WTC11 (cell line): ENCODE data around the gene H6PD. TPM values are rescaled to one million over a fixed set of nuclear protein-coding genes. Genes with fewer than 3 reads are reported as not detected.

Experiments
- ATAC-seq: fragments of 200-7000 bp; cut with Tn5 transposase; 2 replicates; pipeline ENCODE4 v1.10.0; 2021; ENCODE audit warnings: mild to moderate bottlenecking, moderate library complexity
- CTCF ChIA-PET: fragments of 300-600 bp; sonication (Branson Sonifier 250); formaldehyde crosslinking; loops from one replicate; lab custom pipeline; 2021; ENCODE audit warnings: antibody characterized with exemption; lab: Charles Lee
- POLR2A ChIA-PET: fragments of 350-600 bp; sonication (Branson Sonifier 250); formaldehyde crosslinking; loops from one replicate; lab custom pipeline; 2021; ENCODE audit warnings: antibody characterized with exemption; lab: Charles Lee
- DNase-seq: peaks from one replicate; pipeline ENCODE4 v3.0.0; 2021; ENCODE audit warnings: low spot score
- H3K27ac Mint-ChIP-seq: 2 replicates; pipeline ENCODE4 v1.8.0; 2021; ENCODE audit warnings: mixed read lengths
- H3K27me3 Mint-ChIP-seq: 2 replicates; pipeline ENCODE4 v1.8.0; 2021; ENCODE audit warnings: low read depth, mild to moderate bottlenecking, moderate library complexity, mixed read lengths
- H3K36me3 Mint-ChIP-seq: 2 replicates; pipeline ENCODE4 v1.8.0; 2021; ENCODE audit warnings: mixed read lengths
- H3K4me1 Mint-ChIP-seq: 2 replicates; pipeline ENCODE4 v1.8.0; 2022; ENCODE audit warnings: mixed read lengths
- H3K4me3 Mint-ChIP-seq: 2 replicates; pipeline ENCODE4 v1.8.0; 2021; ENCODE audit warnings: mild to moderate bottlenecking, moderate library complexity, mixed read lengths
- H3K9me3 Mint-ChIP-seq: 2 replicates; pipeline ENCODE4 v1.8.0; 2021; ENCODE audit warnings: mixed read lengths
- ESRRA ChIP-seq: sonication (generic); formaldehyde crosslinking; IDR thresholded peaks from 2 replicates; pipeline ENCODE4 v1.8.1; 2022; ENCODE audit warnings: mild to moderate bottlenecking, missing genetic modification reagents, borderline replicate concordance
- FOXJ3 ChIP-seq: sonication (generic); formaldehyde crosslinking; IDR thresholded peaks from 2 replicates; pipeline ENCODE4 v1.9.0; 2021; ENCODE audit warnings: missing genetic modification reagents, mild to moderate bottlenecking, borderline replicate concordance
- FOXK1 ChIP-seq: sonication (generic); formaldehyde crosslinking; IDR thresholded peaks from 2 replicates; pipeline ENCODE4 v1.8.0; 2022; ENCODE audit warnings: mild to moderate bottlenecking, moderate library complexity, missing genetic modification reagents
- GTF2I ChIP-seq: fragments of 250-450 bp; sonication (Bioruptor Pico); conservative IDR thresholded peaks from 2 replicates; pipeline ENCODE4 v1.4.0; 2021; ENCODE audit warnings: mild to moderate bottlenecking
- SOX15 ChIP-seq: fragments of 250-450 bp; sonication (Bioruptor Pico); IDR thresholded peaks from 2 replicates; pipeline ENCODE4 v1.9.0; 2021; ENCODE audit warnings: mild to moderate bottlenecking
- TEAD1 ChIP-seq: sonication (generic); formaldehyde crosslinking; IDR thresholded peaks from 2 replicates; pipeline ENCODE4 v1.8.0; 2022; ENCODE audit warnings: mild to moderate bottlenecking, missing genetic modification reagents
- TP53 ChIP-seq: sonication (generic); formaldehyde crosslinking; IDR thresholded peaks from 2 replicates; pipeline ENCODE4 v1.8.1; 2023; ENCODE audit warnings: mild to moderate bottlenecking, missing genetic modification reagents
- ZNF219 ChIP-seq: sonication (generic); formaldehyde crosslinking; IDR thresholded peaks from 2 replicates; pipeline ENCODE4 v1.8.0; 2023; ENCODE audit warnings: missing genetic modification reagents, mild to moderate bottlenecking, borderline replicate concordance
- ZNF263 ChIP-seq: sonication (generic); formaldehyde crosslinking; IDR thresholded peaks from 2 replicates; pipeline ENCODE4 v1.8.1; 2022; ENCODE audit warnings: low read depth, mild to moderate bottlenecking, moderate library complexity, missing genetic modification reagents
- ZNF423 ChIP-seq: fragments of 250-450 bp; sonication (Bioruptor Pico); IDR thresholded peaks from 2 replicates; pipeline ENCODE4 v2.1.2; 2022; ENCODE audit warnings: mild to moderate bottlenecking, moderate library complexity
- ZNF671 ChIP-seq: fragments of 250-450 bp; sonication (Bioruptor Pico); IDR thresholded peaks from 2 replicates; pipeline ENCODE4 v1.8.0; 2021; ENCODE audit warnings: mild to moderate bottlenecking
- total RNA-seq: library from RNA; stranded (reverse); gene quantifications from 3 replicates; pipeline ENCODE4 v1.2.3, GENCODE V29; 2021
- TF ChIP-seq, protein P1 (sequence below): sonication (generic); formaldehyde crosslinking; IDR thresholded peaks from 2 replicates; pipeline ENCODE4 v1.8.1; 2023; ENCODE audit warnings: mild to moderate bottlenecking, missing genetic modification reagents
- TF ChIP-seq, protein P2 (sequence below): sonication (generic); formaldehyde crosslinking; IDR thresholded peaks from 2 replicates; pipeline ENCODE4 v1.8.1; 2022; ENCODE audit warnings: mild to moderate bottlenecking, moderate library complexity, missing genetic modification reagents
- TF ChIP-seq, protein P3 (sequence below): sonication (generic); formaldehyde crosslinking; IDR thresholded peaks from 2 replicates; pipeline ENCODE4 v1.8.1; 2022; ENCODE audit warnings: mild to moderate bottlenecking, missing genetic modification reagents, moderate library complexity, borderline replicate concordance
- TF ChIP-seq, protein P4 (sequence below): sonication (generic); formaldehyde crosslinking; IDR thresholded peaks from 2 replicates; pipeline ENCODE4 v1.8.0; 2022; ENCODE audit warnings: mild to moderate bottlenecking, missing genetic modification reagents
- TF ChIP-seq, protein P5 (sequence below): sonication (generic); formaldehyde crosslinking; IDR thresholded peaks from 2 replicates; pipeline ENCODE4 v1.8.1; 2022; ENCODE audit warnings: low read depth, missing genetic modification reagents, borderline replicate concordance
- TF ChIP-seq, protein P6 (sequence below): sonication (generic); formaldehyde crosslinking; conservative IDR thresholded peaks from 2 replicates; pipeline ENCODE4 v1.8.1; 2023; ENCODE audit warnings: mild to moderate bottlenecking, low read depth, missing genetic modification reagents, moderate library complexity
- TF ChIP-seq, protein P7 (sequence below): sonication (generic); formaldehyde crosslinking; IDR thresholded peaks from 2 replicates; pipeline ENCODE4 v1.8.1; 2022; ENCODE audit warnings: missing genetic modification reagents, borderline replicate concordance

The H6PD gene
- total RNA-seq, 1 experiment from 2014 or later = 7.4 TPM

DNA sequence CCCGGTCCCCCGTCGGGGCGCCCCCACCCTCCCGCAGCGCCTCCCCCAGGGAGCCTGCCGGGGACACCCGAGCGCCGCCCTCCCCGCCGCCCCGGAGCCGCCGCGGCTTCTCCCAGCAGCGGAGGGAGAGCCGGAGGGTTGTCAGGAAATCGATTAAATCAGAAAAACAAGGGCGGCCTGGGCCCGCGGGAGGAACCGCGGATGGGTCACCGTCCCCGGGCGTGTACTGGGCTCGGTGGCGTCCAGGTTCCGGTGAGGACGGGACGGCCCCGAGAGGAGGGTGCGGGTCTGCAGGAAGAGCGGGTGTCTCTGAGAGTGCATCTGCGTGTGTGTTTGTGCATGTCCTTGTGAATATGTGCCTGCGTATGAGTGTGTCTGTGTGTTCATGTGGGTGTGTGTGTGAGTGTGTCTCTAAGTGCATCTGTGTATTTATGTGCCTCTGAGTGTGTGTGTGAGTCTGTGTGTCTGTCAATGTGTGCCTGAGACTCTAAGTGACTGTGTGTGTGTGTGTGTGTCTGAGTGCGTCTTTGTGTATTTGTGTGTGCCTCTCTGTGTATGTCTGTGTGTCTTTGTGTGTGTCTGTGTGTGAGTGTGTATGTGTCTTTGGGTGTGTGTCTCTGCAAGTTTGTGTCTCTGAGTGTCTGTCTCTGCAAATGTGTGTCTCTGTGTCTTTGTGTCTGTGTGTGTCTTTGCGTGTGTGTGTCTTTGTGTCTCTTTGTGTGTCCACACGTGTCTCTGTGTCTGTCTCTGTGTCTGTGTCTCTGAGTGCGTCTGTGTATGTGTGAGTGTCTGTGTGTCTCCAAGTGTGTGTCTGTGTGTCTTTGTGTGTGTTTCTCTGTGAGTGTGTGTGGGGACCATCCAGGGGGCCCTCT lies 59.2 kb downstream of the H6PD start:
- H3K9me3 Mint-ChIP-seq = peaks cover 4% of the 10 kb centered on the region
- POLR2A ChIA-PET = no interaction called here
- H3K4me1 Mint-ChIP-seq = peaks cover 12% of the 10 kb centered on the region
- H3K27ac Mint-ChIP-seq = no peak overlapping the region
- ATAC-seq (0 out of 2 replicates have a peak, but pooled peaks have one; percentile 6), DNase-seq (no peak)
- CTCF ChIA-PET = no interaction called here
- peaks cover 8% of the 10 kb centered on the region for H3K27me3 Mint-ChIP-seq
- H3K36me3 Mint-ChIP-seq = peaks cover 3% of the 10 kb centered on the region; the same call in 1 of the 2 replicates
- TF ChIP-seq ZNF219 (CRISPR knock-in tag) = no peak
- TF ChIP-seq, protein P1, sequence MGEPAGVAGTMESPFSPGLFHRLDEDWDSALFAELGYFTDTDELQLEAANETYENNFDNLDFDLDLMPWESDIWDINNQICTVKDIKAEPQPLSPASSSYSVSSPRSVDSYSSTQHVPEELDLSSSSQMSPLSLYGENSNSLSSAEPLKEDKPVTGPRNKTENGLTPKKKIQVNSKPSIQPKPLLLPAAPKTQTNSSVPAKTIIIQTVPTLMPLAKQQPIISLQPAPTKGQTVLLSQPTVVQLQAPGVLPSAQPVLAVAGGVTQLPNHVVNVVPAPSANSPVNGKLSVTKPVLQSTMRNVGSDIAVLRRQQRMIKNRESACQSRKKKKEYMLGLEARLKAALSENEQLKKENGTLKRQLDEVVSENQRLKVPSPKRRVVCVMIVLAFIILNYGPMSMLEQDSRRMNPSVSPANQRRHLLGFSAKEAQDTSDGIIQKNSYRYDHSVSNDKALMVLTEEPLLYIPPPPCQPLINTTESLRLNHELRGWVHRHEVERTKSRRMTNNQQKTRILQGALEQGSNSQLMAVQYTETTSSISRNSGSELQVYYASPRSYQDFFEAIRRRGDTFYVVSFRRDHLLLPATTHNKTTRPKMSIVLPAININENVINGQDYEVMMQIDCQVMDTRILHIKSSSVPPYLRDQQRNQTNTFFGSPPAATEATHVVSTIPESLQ (CRISPR knock-in tag) = no peak
- TF ChIP-seq, protein P2, sequence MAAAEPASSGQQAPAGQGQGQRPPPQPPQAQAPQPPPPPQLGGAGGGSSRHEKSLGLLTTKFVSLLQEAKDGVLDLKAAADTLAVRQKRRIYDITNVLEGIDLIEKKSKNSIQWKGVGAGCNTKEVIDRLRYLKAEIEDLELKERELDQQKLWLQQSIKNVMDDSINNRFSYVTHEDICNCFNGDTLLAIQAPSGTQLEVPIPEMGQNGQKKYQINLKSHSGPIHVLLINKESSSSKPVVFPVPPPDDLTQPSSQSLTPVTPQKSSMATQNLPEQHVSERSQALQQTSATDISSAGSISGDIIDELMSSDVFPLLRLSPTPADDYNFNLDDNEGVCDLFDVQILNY = no peak
- peak; percentile 45; the same call in 1 of the 2 replicates for TF ChIP-seq ZNF423 (CRISPR knock-in tag)
- TF ChIP-seq FOXK1 (CRISPR knock-in tag) = no peak
- H3K4me3 Mint-ChIP-seq = no peak overlapping the region

DNA sequence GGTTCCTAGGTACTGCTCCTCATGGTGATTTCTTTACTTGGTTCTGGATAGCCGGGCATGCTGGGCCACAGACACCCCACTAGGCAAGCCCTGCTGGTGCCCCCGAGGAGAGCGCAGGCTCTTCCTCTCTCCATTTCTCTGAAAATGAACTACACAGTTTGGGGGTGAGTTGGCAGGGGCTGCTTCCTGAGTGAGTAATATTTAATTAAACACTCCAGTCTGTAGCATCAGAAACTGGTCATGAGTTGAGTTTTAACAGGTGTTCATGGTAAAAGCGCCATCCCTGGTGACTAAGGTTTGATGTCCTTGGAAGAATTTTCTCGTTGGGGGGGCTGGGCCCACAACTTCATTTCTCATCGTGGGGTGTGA lies 59.8 kb downstream of the H6PD start:
- Mint-ChIP-seq H3K4me3 (no peak overlapping the region), H3K9me3 (no peaks in the 10 kb centered on the region), H3K27me3 (peaks cover 8% of the 10 kb centered on the region), H3K4me1 (peaks cover 12% of the 10 kb centered on the region), H3K36me3 (no peaks in the 10 kb centered on the region), H3K27ac (no peak overlapping the region)
- ATAC-seq (no peak), DNase-seq (no peak)
- POLR2A ChIA-PET = no interaction called here
- TF ChIP-seq, protein P3, sequence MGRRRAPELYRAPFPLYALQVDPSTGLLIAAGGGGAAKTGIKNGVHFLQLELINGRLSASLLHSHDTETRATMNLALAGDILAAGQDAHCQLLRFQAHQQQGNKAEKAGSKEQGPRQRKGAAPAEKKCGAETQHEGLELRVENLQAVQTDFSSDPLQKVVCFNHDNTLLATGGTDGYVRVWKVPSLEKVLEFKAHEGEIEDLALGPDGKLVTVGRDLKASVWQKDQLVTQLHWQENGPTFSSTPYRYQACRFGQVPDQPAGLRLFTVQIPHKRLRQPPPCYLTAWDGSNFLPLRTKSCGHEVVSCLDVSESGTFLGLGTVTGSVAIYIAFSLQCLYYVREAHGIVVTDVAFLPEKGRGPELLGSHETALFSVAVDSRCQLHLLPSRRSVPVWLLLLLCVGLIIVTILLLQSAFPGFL (CRISPR knock-in tag) = no peak
- TF ChIP-seq ZNF423 (CRISPR knock-in tag) (no peak), FOXK1 (CRISPR knock-in tag) (no peak), ZNF263 (CRISPR knock-in tag) (no peak), SOX15 (CRISPR knock-in tag) (no peak), TEAD1 (CRISPR knock-in tag) (no peak), ZNF671 (no peak), TP53 (CRISPR knock-in tag) (no peak), FOXJ3 (no peak)
- TF ChIP-seq, protein P4, sequence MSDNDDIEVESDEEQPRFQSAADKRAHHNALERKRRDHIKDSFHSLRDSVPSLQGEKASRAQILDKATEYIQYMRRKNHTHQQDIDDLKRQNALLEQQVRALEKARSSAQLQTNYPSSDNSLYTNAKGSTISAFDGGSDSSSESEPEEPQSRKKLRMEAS = no peak
- CTCF ChIA-PET = interaction anchor here (0.9 to 1.4 kb wide), 2 partner anchors 110 to 161 kb away, joined by 3 to 4 read pairs; no protein-coding TSS in a partner anchor

DNA sequence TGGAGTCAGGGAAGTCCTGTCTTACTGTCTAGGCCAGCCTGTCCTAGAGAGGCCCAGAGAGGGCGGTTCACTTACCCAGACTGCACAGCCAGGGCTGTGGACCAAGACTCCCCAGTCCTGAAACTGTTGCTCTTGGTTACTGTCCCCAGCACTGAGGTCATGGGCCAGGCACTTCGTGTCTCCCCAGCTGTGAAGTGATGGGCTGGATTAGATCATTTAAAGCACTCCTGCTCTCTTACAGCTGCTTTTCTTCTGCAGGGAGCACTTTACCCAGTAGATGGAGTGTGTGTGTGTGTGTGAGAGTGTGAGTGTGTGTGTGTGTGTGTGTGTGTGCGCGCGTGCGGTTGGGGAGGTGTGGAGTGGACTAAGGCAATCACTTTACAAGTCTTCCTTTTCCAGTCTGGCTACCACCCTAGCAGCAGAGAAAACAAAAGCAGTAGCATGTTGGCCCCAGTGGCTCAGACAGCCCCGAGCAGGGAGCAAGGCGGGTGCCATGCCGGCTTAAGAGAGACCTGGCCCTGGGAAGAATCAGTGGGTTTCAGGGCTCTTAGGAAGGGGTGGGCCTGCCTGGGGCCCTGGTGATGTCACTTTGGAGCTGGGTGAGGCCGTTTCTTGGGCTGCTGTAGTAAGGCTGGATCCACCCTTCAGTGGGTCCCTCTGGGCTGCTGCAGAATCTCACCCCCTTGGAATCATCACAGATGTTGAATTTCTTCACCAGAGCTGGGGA lies 60.5 kb downstream of the H6PD start:
- peaks cover 12% of the 10 kb centered on the region for H3K4me1 Mint-ChIP-seq
- H3K9me3 Mint-ChIP-seq = no peaks in the 10 kb centered on the region
- H3K27ac Mint-ChIP-seq = 0 out of 2 replicates have a peak overlapping the region, but pooled peaks have one; percentile 19
- H3K27me3 Mint-ChIP-seq = peaks cover 8% of the 10 kb centered on the region
- POLR2A ChIA-PET = no interaction called here
- H3K36me3 Mint-ChIP-seq = no peaks in the 10 kb centered on the region
- DNase-seq = no peak
- no peak overlapping the region for H3K4me3 Mint-ChIP-seq
- ATAC-seq = no peak
- CTCF ChIA-PET = interaction anchor here (0.9 to 1.4 kb wide), 3 partner anchors 110 to 196 kb away, joined by 3 to 5 read pairs (median 4); no protein-coding TSS in a partner anchor
- TF ChIP-seq, protein P5, sequence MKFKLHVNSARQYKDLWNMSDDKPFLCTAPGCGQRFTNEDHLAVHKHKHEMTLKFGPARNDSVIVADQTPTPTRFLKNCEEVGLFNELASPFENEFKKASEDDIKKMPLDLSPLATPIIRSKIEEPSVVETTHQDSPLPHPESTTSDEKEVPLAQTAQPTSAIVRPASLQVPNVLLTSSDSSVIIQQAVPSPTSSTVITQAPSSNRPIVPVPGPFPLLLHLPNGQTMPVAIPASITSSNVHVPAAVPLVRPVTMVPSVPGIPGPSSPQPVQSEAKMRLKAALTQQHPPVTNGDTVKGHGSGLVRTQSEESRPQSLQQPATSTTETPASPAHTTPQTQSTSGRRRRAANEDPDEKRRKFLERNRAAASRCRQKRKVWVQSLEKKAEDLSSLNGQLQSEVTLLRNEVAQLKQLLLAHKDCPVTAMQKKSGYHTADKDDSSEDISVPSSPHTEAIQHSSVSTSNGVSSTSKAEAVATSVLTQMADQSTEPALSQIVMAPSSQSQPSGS (CRISPR knock-in tag) = no peak
- TF ChIP-seq, protein P6, sequence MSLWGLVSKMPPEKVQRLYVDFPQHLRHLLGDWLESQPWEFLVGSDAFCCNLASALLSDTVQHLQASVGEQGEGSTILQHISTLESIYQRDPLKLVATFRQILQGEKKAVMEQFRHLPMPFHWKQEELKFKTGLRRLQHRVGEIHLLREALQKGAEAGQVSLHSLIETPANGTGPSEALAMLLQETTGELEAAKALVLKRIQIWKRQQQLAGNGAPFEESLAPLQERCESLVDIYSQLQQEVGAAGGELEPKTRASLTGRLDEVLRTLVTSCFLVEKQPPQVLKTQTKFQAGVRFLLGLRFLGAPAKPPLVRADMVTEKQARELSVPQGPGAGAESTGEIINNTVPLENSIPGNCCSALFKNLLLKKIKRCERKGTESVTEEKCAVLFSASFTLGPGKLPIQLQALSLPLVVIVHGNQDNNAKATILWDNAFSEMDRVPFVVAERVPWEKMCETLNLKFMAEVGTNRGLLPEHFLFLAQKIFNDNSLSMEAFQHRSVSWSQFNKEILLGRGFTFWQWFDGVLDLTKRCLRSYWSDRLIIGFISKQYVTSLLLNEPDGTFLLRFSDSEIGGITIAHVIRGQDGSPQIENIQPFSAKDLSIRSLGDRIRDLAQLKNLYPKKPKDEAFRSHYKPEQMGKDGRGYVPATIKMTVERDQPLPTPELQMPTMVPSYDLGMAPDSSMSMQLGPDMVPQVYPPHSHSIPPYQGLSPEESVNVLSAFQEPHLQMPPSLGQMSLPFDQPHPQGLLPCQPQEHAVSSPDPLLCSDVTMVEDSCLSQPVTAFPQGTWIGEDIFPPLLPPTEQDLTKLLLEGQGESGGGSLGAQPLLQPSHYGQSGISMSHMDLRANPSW (CRISPR knock-in tag) = no peak
- no peak for TF ChIP-seq ESRRA (CRISPR knock-in tag)
- TF ChIP-seq, protein P7, sequence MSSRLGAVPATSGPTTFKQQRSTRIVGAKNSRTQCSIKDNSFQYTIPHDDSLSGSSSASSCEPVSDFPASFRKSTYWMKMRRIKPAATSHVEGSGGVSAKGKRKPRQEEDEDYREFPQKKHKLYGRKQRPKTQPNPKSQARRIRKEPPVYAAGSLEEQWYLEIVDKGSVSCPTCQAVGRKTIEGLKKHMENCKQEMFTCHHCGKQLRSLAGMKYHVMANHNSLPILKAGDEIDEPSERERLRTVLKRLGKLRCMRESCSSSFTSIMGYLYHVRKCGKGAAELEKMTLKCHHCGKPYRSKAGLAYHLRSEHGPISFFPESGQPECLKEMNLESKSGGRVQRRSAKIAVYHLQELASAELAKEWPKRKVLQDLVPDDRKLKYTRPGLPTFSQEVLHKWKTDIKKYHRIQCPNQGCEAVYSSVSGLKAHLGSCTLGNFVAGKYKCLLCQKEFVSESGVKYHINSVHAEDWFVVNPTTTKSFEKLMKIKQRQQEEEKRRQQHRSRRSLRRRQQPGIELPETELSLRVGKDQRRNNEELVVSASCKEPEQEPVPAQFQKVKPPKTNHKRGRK (CRISPR knock-in tag) = no peak
- no peak for TF ChIP-seq GTF2I (CRISPR knock-in tag)
